ENCODE data around the gene CMTM4.
"Not testable (repeated sequence)": the region's sequence is repeated elsewhere in the genome, so short reads cannot be mapped to it uniquely, and the experiment has no call there.

The CMTM4 gene

DNA sequence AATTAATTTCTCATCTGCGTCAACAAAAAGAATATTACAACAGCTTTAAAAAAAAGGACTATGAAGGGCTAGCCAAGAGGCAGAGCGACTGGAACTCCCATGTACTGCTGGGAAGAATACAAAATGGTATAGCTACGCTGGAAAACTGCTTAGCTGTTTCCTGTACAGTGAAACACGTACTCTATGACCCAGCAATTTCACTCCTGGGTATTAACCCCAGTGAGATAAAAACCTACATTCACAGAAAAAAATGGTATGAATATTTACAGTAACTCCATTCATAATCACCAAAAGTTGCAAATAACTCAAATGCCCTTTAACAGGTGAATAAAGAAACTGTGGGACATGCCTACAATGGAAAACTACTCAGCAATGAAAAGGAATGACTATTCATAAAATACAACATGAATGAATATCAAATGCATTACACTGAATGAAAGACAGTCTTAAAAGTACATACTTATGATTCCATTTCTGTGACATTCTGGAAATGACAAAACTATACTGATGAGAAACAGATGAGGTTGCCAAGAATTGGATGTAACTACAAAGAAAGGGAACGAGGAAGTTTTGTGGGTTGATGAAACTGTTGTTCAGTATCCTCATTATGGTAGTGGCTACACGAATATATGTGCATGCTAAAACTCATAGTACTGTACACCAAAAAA is 27.6 kb downstream of the CMTM4 start:
- no peak for DNase-seq

DNA sequence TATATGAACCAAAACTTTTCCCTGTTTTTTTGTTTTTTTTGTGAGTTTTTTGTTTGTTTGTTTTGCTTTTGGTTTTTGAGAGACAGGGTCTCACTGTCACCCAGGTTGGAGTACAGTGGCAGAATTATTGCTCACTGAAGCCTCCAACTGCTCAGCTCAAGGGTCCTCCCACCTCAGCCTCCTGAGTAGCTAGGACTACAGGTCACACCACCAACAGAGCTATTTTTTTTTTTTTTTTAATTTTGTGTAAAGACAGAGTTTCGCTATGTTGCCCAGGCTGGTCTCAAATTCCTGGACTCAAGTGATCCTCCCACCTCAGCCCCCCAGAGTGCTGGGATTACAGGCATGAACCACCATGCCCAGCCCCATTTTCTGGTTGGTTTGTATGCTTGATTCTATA is 28.6 kb downstream of the CMTM4 start:
- DNase-seq = no peak

DNA sequence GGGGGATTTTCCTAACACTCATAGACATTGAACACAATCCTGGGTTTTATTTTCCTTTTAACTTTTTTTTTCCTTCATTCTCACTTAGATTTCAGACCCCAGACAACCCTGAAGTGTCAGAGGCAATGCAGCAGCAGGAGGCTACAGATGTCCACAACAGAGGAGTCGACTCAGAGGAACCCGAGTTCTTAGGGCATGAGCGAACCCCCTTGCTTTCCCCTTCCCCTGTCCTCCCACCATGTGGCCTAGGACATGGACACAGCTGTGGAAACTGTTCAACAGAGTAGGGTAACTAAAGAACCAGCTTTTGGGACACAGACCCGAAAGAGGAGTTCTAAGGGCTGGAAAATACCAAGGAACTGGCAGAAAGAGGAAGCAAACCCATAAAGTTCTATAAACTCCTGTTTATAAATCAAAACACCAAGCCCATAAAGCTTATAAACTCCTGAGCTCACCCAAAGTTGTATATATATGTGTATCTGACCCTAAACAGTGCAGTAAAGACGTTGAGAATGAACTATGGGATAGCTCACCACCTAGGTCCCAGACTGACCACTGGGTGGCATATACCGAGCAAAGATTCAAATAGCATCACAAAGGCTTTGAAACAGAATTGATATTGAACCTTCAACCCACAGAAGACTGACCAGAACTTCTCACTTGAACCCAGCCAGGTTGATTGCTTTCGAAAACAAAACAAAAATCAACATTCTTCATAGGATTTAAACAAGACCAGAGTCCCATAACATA is 33.9 kb downstream of the CMTM4 start:
- peak in 1 of 2 experiments; percentile 40 for DNase-seq

DNA sequence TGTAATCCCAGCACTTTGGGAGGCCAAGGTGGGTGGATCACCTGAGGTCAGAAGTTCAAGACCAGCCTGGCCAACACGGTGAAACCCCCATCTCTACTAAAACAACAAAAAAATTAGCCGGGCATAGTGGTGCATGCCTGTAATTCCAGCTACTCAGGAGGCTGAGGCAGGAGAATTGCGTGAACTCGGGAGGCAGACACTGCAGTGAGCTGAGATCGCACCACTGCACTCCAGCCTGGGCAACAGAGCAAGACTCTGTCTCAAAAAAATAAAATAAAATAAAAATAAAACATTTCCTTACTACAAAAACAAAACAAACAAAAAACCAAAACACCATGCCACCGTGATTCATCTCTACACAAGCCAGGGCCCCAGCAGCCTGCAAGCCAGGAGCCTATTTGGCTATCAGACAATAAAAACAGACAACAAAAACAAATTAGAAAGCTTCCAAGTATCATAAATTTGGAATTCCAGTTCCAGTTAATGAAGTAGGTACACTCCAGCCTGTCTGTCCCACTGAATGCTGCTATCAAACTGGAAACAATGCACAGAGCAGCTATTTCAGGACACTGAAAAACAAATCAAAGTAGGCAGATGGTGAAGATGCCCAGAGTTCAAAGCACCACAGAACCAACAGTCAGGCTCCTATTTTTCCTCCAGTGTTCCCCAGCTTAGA is 34.7 kb downstream of the CMTM4 start:
- not testable (repeated sequence) for DNase-seq

DNA sequence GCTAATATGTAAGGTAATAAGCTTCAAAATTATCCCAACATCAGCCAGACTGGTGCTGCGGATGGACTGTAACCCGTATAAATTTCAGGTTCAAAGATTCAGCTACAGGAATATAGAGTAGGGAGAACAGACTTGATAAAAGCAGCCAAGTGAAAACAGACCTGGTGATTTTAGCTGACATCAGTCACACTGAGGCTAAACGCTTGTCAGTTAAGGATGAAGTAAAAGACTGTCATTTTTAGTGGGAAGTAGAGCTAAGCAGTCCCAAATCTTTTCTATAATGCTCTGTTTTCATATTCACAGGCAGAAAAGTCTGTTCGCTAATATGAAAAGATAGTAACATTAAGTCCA is 35.4 kb downstream of the CMTM4 start:
- no peak for DNase-seq

DNA sequence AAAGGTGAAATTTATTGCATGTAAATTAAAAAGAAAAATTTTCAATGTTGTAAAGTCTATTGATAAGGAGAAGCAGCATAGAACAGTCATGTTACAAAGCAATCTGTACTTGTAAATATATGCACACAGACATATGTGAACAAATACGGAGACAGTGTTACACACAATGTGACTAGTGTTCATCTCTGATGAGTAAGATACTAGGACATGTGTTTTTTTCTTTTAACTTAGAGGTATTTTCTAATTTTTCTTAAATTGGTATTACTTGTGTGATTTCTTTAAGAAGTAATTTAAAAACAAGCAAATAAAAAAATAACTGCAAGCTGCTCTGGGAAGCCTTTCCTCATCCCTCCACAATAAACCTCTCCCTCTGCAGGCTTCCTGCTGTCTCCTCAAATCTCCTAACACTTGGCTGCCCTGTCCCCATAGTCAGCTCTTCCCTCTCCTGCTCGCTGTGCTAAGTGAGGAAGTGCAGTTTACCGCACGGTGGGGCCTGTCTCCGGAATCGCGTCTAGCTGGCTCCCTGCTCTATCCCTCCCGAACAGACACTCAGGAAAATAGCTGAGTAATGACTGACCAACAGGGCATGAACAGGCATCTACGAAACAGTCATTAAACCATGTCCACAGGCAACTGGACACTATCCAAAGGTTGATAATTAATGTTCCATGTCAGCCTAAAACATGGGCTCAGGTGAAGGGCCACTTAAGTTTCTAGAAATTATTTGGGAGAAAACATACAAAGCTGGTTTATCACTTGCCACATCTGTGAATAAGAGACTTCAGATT is 35.9 kb downstream of the CMTM4 start:
- peak; percentile 83 to 87 for DNase-seq

DNA sequence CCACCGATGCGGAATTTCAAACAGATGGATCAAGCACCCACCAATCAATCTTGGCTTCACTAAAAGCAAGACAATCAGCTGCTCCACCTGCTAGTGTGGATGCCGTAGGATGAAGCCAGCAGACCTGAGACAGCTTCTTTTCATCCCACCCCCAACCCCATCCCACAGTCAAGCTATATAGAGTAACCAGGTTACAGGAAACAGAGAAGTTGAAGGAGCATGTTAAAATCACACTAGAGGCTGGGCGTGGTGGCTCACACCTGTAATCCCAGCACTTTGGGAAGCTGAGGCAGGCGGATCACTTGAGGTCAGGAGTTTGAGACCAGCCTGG is 37.7 kb downstream of the CMTM4 start:
- no peak for DNase-seq

DNA sequence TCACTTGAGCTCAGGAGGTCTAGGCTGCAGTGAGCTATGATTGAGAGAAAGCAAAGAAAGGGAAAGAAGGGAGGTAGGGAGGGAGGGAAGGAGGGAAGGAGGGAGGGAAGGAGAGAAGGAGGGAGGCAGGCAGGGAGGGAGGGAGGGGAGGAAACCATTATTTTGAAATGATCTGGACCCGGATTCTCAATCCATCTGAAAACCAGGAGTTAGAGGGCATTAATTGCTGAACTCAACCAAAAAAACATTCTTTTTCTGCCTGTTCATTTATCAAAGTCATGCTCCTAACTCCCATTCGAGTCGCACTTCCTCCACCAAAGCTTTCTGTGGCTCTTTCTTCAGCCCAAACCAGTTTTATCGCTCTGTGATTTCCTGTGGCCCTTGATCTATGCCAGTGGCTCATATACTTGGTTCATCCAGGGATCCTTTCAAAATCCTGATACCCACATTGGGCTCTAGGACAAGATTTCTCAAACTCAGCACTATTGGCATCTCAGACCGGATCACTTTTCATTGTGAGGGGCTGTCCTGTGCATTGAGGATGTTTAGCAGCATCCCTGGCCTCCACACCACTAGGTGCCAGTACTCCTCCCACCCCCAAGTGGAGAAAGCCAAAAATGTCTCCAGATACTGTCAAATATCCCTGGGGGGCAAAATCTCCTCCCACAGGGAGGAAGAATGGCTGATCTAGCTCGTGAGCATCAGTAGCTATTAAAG is 38.2 kb downstream of the CMTM4 start:
- DNase-seq = peak in 1 of 2 experiments; percentile 11

DNA sequence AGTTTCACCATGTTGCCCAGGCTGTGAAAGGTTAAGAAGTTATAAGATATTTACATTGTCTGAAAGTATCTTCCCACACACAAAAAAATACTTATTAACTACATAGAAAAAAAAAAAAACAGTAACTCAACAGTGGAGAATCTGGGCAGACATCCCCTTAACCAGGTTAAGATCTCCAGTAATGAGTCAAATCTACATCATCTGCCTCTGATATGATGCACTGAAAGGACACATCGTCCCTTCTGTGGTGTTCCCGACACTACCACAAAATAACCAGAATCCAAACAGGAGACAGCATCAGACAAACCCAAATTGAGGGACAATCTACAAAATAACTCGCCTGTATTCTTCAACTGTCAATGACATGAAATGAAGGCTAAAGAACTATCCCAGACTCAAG is 40.0 kb downstream of the CMTM4 start:
- no peak for DNase-seq

DNA sequence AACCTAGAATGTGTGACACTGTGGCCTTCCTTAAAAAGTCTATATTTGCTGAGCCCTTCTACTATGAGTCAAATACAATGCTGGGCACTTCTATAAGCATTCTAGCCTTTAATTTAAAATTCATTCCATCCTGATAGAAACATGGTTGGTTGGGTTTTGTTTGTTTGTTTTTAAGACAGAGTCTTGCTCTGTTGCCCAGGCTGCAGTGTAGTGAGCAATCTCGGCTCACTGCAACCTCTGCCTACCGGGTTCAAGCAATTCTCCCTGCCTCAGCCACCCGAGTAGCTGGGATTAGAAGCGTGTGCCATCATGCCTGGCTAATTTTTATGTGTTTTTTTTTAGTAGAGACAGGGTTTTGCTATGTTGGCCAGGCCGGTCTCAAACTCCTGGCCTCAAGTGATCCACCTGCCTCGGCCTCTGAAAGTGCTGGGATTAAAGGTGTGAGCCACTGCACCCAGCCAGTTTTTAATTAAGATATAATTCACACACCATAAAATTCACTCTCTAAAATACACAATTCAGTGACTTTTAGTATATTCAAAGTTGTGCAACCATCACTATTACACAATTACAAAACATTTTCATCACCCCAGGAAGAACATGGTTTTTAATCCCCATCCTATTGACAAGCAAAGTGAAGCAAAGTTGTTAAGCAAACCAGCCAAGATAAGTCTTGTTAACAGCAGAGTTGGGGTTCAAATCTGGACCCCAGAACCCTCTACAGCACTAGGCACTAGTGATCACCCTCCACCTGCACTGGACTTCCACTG is 42.8 kb downstream of the CMTM4 start:
- no peak for DNase-seq

DNA sequence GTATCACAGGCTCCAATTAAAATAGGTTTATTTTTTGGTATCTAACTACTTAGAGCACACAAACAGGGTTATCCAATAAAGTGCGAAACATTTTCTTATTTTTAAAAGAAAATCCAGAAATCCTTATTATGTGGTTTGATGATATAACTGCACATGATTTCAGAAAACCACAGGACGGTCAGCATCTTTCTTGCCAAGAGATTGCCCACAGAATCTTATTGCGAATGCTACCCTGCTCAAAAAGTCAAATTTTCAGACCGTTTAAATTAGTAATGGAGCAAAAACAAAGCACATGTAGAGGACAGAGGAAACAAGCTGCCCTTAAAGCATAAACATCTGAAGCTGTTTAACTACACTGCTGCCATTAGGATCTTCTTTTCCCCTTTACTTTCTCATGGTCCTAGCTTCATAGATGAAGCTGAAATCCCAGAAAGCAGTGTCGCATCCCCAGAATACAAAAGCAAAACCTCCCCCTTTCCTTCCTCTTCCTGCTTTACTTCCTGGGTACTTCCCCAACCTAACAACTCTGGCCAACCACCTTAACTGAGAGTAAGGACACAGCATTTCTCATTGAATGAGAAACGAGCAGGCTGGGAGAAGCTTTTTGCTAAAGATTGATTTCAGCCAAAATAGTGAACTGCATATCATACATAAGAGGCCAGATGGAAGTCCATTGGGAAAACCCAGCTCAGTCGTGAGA is 43.7 kb downstream of the CMTM4 start:
- DNase-seq = no peak

DNA sequence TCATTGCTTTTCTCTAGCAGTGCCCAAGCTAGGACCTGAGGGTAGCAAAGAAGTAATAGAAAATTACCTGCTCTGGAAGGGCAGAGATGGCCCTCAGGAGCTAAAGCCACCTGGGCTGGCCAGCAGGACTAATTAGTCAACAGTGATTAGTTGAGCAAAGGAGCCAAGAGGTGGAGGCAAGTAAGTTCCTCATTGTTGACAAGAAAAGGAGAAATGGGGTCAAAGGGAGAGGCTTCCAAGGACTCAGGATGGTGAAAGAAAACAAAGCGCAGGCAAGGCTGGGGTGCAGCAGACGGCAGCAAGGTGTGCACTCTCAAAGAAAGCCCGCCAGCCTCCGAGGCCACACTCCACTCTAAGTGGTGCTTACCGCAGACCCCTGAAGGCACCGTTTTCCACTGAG is 44.6 kb downstream of the CMTM4 start:
- no peak for DNase-seq

DNA sequence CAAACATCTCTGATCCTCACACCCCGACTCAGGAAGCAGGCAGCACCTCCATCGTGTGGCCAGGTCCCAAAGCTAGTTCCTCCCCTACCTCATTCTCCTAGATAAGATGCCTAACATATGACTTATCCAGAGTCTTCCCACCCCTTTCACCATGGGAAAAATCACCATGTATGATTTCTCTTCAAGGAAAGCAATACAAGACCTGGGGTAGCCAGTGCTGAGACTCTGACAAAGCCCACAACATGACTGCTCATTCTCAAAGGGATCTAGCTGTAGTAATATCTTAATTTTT is 45.1 kb downstream of the CMTM4 start:
- no peak for DNase-seq

DNA sequence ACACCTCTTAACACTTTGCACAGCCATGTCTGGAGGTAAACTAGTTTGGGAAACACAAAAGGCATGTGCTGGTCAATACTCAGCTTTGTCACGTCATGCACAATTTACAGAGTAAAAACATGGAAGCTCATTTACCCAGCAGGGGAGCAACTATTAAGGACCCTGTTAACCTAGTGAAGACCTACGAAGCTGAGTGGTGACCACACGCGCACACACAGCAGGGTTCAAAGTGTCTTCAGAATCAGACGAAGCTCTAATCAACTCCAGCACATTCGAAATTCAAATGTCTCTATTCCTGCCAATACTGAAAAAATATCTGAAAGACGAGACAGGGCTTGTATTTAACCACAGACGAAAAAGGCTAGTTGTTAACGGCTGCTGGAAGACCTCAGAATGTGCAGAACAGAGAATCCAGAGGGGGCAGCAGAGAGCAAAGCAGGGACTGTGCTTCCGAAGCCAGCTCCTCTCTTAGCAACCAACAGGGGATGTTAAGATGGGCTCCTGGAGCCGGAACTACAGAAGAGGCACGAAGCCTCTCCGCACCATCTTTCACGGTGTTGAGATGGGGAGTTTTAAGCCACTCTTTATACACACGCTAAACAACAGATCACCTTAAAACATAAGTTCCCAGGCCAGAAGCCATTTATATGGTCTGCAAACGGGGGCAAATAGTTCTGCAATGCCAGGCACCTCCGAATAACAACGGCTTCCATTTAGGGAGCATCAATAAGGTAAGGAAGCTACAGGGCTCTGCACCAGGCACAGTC is 45.7 kb downstream of the CMTM4 start:
- peak; percentile 96 for DNase-seq

DNA sequence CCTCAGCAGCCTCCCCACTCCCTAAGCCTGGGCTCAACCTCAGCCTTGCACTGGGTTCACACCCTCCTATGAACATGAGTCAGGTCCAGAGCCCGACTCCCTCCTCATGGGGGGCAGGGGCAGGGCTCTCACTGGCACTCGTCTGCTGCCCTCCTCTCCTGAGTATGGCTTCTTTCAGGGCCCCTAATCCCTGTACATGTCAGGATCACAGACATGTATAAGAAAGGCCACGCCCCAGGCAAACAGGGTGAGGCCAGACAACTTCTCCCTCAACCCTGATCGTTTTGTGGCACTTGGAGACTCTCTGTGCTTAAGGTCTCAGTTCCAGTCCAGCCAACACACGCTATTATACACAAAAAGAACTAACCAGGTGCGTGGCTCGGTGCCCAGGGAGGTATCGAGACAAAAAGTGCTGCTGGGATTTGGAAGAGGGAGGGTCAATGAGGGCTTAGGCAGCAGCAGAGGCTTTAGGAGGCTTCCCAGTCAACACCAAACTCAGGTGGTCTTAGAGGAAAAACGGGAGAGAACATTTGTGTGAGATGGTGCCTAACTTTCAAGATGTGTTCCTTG is 46.8 kb downstream of the CMTM4 start:
- no peak for DNase-seq

DNA sequence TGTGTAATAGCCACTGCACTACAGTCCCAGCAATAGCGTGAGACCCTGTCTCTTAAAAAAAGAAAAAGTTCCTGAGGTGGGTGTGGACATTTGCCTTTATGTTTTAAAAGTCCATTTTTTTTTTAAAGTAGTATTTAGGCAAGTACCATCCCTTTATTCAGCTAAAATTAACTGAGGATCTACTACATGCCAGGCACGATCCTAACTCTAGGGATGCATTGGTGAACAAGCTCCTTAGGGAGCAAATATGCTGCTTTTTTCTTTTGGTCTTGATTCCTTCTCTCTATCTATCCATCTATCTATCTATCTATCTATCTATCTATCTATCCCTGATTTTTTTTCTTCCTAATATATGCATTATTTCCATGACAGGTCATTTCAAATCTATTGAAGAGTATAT is 47.4 kb downstream of the CMTM4 start:
- DNase-seq = no peak

DNA sequence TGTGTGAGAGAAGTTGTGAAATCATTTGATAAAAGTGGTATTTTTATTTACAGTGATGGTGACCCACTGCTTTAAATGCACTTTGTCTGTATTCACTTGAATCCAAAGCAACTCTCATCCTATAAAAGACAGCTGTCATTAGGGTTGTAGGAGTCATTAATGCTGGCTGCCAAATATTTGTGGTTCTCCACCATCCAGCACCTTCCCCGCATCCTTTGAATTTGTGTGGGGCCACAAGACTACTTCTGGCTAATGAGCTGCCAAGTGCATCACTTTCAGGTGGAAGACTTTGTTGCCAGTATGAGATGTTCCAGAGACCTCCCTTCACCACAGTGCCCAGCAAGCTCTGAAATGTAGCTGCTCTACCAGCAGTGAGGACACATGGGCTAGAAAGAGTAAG is 48.7 kb downstream of the CMTM4 start:
- no peak for DNase-seq

DNA sequence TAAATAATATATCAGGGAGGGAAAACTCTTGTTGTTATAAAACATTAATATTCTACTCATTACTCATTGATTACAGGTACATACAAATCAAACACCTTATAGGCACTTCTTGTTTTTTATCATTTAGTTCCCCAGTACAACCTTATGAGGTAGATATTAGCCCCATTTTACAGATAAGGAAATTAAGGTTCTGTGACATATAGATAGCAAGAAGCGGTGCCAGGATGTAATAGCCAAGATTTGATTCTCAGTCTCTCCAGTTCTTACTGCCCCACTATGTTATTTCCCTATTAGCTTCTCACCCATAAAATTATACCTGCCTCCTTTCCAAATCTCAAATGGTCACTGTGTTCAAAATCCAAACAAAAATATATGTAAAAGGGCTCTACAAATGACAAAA is 55.2 kb downstream of the CMTM4 start:
- no peak for DNase-seq

DNA sequence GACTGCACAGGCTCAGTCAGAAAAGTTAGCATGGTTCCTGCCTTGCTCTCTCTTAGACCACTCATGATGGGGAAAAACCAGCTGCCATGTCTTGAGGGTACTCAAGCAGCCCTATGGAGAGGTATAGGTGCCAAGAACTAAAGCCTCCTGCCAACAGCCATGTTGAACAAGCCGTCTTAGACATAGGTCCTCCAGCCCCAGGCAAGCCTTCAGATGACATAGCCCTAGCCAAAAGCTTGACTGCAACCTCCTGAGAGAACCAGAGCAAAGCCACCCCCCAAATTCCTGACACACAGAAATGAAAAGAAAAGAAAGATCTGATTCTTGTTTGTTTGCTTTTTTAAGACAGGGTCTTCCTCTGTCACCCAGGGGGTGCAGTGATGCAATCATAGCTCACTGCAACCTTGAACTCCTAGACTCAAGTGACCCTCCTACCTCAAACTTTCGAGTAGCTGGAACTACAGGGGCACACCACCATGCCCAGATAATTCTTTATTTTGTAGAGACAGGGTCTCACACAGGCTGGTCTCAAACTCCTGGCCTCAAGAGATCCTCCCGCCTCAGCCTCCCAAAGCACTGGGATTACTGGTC is 55.7 kb downstream of the CMTM4 start:
- no peak for DNase-seq

All from Kasumi-1 (cell line).